Fibroblast of skin of abdomen (primary cell): ENCODE data around the gene MYCBPAP.
A peak's percentile ranks its signal among the peaks of the same experiment; 100 is the strongest.

Experiments
- DNase-seq: peaks from one replicate; pipeline ENCODE4 v3.0.0-alpha.2; 2013

The MYCBPAP gene

GRCh38 chr17:50537721-50538548 is 29.7 kb downstream of the MYCBPAP start:
- no peak for DNase-seq

- no peak for DNase-seq
Measured at GRCh38 chr17:50538549-50539410, 30.5 kb downstream of the MYCBPAP start.

- DNase-seq = no peak
Measured at GRCh38 chr17:50539762-50540559, 31.7 kb downstream of the MYCBPAP start.

- DNase-seq = no peak
Measured at GRCh38 chr17:50540560-50541401, 32.5 kb downstream of the MYCBPAP start.

- no peak for DNase-seq
Measured at GRCh38 chr17:50541402-50541715, 33.1 kb downstream of the MYCBPAP start.

- peak; percentile 77 for DNase-seq
Measured at GRCh38 chr17:50541716-50542688, 33.8 kb downstream of the MYCBPAP start.

GRCh38 chr17:50542795-50543774 is 34.8 kb downstream of the MYCBPAP start:
- no peak for DNase-seq

GRCh38 chr17:50544516-50544915 is 36.3 kb downstream of the MYCBPAP start:
- DNase-seq = no peak

GRCh38 chr17:50545311-50545710 is 37.1 kb downstream of the MYCBPAP start:
- DNase-seq = no peak

- no peak for DNase-seq
Measured at GRCh38 chr17:50546701-50547034, 38.4 kb downstream of the MYCBPAP start.

GRCh38 chr17:50547035-50547735 is 38.9 kb downstream of the MYCBPAP start, which contains the start of gene SPATA20:
TSS of gene SPATA20 (plus strand) at chr17:50547174. CDS start at chr17:50547209, 35 bp downstream.
- peak; percentile 88 for DNase-seq

- no peak for DNase-seq
Measured at GRCh38 chr17:50547736-50548083, 39.5 kb downstream of the MYCBPAP start.

GRCh38 chr17:50548831-50549230 is 40.6 kb downstream of the MYCBPAP start:
- DNase-seq = no peak

- no peak for DNase-seq
Measured at GRCh38 chr17:50549256-50549941, 41.2 kb downstream of the MYCBPAP start.

GRCh38 chr17:50549969-50550368 is 41.7 kb downstream of the MYCBPAP start:
- no peak for DNase-seq

- DNase-seq = peak; percentile 78
Measured at GRCh38 chr17:50550661-50551432, 42.6 kb downstream of the MYCBPAP start.

GRCh38 chr17:50551433-50551815 is 43.2 kb downstream of the MYCBPAP start:
- no peak for DNase-seq

GRCh38 chr17:50551884-50552283 is 43.6 kb downstream of the MYCBPAP start:
- no peak for DNase-seq
